PC-9 (cell line): ENCODE results near the gene MILR1. TPM values are rescaled to one million over a fixed set of nuclear protein-coding genes. Genes with fewer than 3 reads are reported as not detected.

Experiments used
- BruUV-seq: library from RNA; stranded (reverse); fragments of 400-500 nt; replicated peaks from 2 replicates; lab custom pipeline; 2021; lab: Mats Ljungman, UMichigan
- CTCF ChIA-PET: fragments of 300-600 bp; sonication (Branson Sonifier 250); formaldehyde crosslinking; loops from one replicate; lab custom pipeline; 2022; ENCODE audit warnings: antibody characterized with exemption; lab: Charles Lee
- POLR2A ChIA-PET: fragments of 300-600 bp; sonication (Branson Sonifier 250); formaldehyde crosslinking; loops from one replicate; lab custom pipeline; 2022; ENCODE audit warnings: antibody characterized with exemption; ENCODE audit not compliant: unreplicated experiment; lab: Charles Lee
- DNase-seq, 2 experiments: peaks; one replicate each; pipeline versions ENCODE4 v3.0.0 to v3.0.0-alpha.2; 2015 to 2022; ENCODE audit warnings: mixed read lengths in 1 of 2
- H2AFZ ChIP-seq: fragments of 200-600 bp; sonication (generic); 2 replicates; pipeline ENCODE4 v1.8.1; 2017; ENCODE audit warnings: antibody characterized with exemption
- H3F3A ChIP-seq: fragments of 200-600 bp; sonication (generic); 2 replicates; pipeline ENCODE4 v1.8.1; 2017; ENCODE audit warnings: antibody characterized with exemption, mild to moderate bottlenecking, low read depth; ENCODE audit not compliant: insufficient read depth
- H3K27ac ChIP-seq: fragments of 200-600 bp; sonication (generic); 2 replicates; pipeline ENCODE4 v1.6.1; 2016; ENCODE audit warnings: mixed run types
- H3K27me3 ChIP-seq: fragments of 200-600 bp; sonication (generic); 2 replicates; pipeline ENCODE4 v1.6.1; 2016; ENCODE audit warnings: low read depth, mixed run types; ENCODE audit not compliant: insufficient read depth
- H3K36me3 ChIP-seq: fragments of 200-600 bp; sonication (generic); 2 replicates; pipeline ENCODE4 v1.6.1; 2016; ENCODE audit warnings: low read depth, mixed run types
- H3K4me1 ChIP-seq: fragments of 200-600 bp; sonication (generic); replicated peaks from 2 replicates; pipeline ENCODE4 v1.6.1; 2016; ENCODE audit warnings: mixed run types; ENCODE audit not compliant: insufficient read depth
- H3K4me2 ChIP-seq: fragments of 200-600 bp; sonication (generic); 2 replicates; pipeline ENCODE4 v1.6.1; 2017; ENCODE audit warnings: mixed run types
- H3K4me3 ChIP-seq: fragments of 200-600 bp; sonication (generic); 2 replicates; pipeline ENCODE4 v1.6.1; 2016; ENCODE audit warnings: mixed run types
- H3K79me2 ChIP-seq: fragments of 200-600 bp; sonication (generic); 2 replicates; pipeline ENCODE4 v1.6.1; 2017; ENCODE audit warnings: low read depth, mixed run types
- H3K9me2 ChIP-seq: fragments of 200-600 bp; sonication (generic); 2 replicates; pipeline ENCODE4 v1.8.1; 2017; ENCODE audit warnings: mild to moderate bottlenecking; ENCODE audit not compliant: insufficient read depth
- H3K9me3 ChIP-seq: fragments of 200-600 bp; sonication (generic); 2 replicates; pipeline ENCODE4 v1.8.1; 2016; ENCODE audit warnings: low read depth; ENCODE audit not compliant: insufficient read depth
- H4K20me1 ChIP-seq: fragments of 200-600 bp; sonication (generic); 2 replicates; pipeline ENCODE4 v1.8.1; 2017; ENCODE audit not compliant: insufficient read depth
- CTCF ChIP-seq: fragments of 200-600 bp; sonication (generic); conservative IDR thresholded peaks from 2 replicates; pipeline ENCODE4 v1.6.1; 2017; ENCODE audit warnings: mixed run types, antibody characterized with exemption, mild to moderate bottlenecking, moderate library complexity
- EZH2 ChIP-seq: fragments of 200-600 bp; sonication (generic); IDR thresholded peaks from 2 replicates; pipeline ENCODE4 v1.8.0; 2017; ENCODE audit warnings: antibody characterized with exemption, low read depth
- intact Hi-C: fragments of 100-400 bp; cut with micrococcal nuclease; formaldehyde crosslinking; loops from one replicate; pipeline ENCODE4 v1.10.0; 2022; ENCODE audit not compliant: unreplicated experiment
- total RNA-seq: library from RNA; stranded (reverse); gene quantifications from 2 replicates; pipeline ENCODE4 v1.2.3, GENCODE V29; 2021

The MILR1 gene
- total RNA-seq, 1 experiment from 2014 or later: 25.6 TPM

- H3K4me3 ChIP-seq: peak within 1 kb of the TSS; percentile 100
- BruUV-seq: TSS peak; percentile 41
- ChIA-PET POLR2A (interaction anchor here (0.5 to 1.9 kb wide), 13 partner anchors 9 to 624 kb away, joined by 3 to 17 read pairs (median 5); partner anchors contain the start of genes POLG2 and SMURF2), CTCF (interaction anchor here (0.7 to 0.9 kb wide), 3 partner anchors 57 to 86 kb away, joined by 3 to 4 read pairs (median 3); no protein-coding TSS in a partner anchor)
- H3K27ac ChIP-seq: peak within 1 kb of the TSS; percentile 98
- DNase-seq: peak in 1 of 2 experiments; percentile 80
- no peak for TF ChIP-seq EZH2
- no peak for TF ChIP-seq CTCF
- intact Hi-C loops: loop anchor here (2.0 kb wide), 1 partner anchor 64 kb away; no protein-coding TSS in a partner anchor
- H3K4me1 ChIP-seq: peaks cover 30% of the 10 kb centered on the region
- peaks cover 50% of the 10 kb centered on the region for H3F3A ChIP-seq
- peaks cover 58% of the 10 kb centered on the region for H4K20me1 ChIP-seq
- H3K9me2 ChIP-seq: no peaks in the 10 kb centered on the region
- peaks cover 66% of the 10 kb centered on the region for H3K36me3 ChIP-seq
- peak within 1 kb of the TSS; percentile 95 for H3K4me2 ChIP-seq
- H3K79me2 ChIP-seq: peaks cover 85% of the 10 kb centered on the region
- H2AFZ ChIP-seq: peak within 1 kb of the TSS; percentile 89
- H3K9me3 ChIP-seq: no peaks in the 10 kb centered on the region
- H3K27me3 ChIP-seq: no peaks in the 10 kb centered on the region
Observed at GRCh38 chr17:64506576-64507412, 57.9 kb downstream of the MILR1 start, which contains the start of gene CEP95. TSS of gene CEP95 (plus strand) at chr17:64506977. CDS start at chr17:64507098, 121 bp downstream.

GRCh38 chr17:64507413-64507782 lies 58.5 kb downstream of the MILR1 start:
- no peaks in the 10 kb centered on the region for H3K9me2 ChIP-seq
- ChIA-PET POLR2A (interaction anchor here (0.6 to 1.1 kb wide), 4 partner anchors 11 to 619 kb away, joined by 4 to 8 read pairs (median 4); partner anchors contain the start of gene SMURF2), CTCF (interaction anchor here (0.9 kb wide), 1 partner anchor 86 kb away, joined by 4 read pairs; no protein-coding TSS in a partner anchor)
- H3K27me3 ChIP-seq: no peaks in the 10 kb centered on the region
- H3K4me2 ChIP-seq: peak overlapping the region; percentile 89
- peak; percentile 25 to 61 for DNase-seq
- intact Hi-C loops: loop anchor here (2.0 kb wide), 1 partner anchor 65 kb away; no protein-coding TSS in a partner anchor
- H3K79me2 ChIP-seq: peaks cover 79% of the 10 kb centered on the region
- no peak; the same call in 1 of the 2 replicates for TF ChIP-seq CTCF
- peak overlapping the region; percentile 98 for H3K27ac ChIP-seq
- H2AFZ ChIP-seq: peak overlapping the region; percentile 89
- peak overlapping the region; percentile 100 for H3K4me3 ChIP-seq
- peaks cover 30% of the 10 kb centered on the region for H3K4me1 ChIP-seq
- H3K9me3 ChIP-seq: no peaks in the 10 kb centered on the region
- no TSS peak for BruUV-seq
- peaks cover 44% of the 10 kb centered on the region for H3F3A ChIP-seq
- peaks cover 66% of the 10 kb centered on the region for H3K36me3 ChIP-seq
- peaks cover 52% of the 10 kb centered on the region for H4K20me1 ChIP-seq

GRCh38 chr17:64508683-64509082 lies 59.8 kb downstream of the MILR1 start:
- Histone ChIP-seq H3K9me3 (no peaks in the 10 kb centered on the region), H4K20me1 (peaks cover 39% of the 10 kb centered on the region), H3K4me3 (peak overlapping the region; percentile 100; the same call in 1 of the 2 replicates), H3F3A (peaks cover 31% of the 10 kb centered on the region), H2AFZ (no peak overlapping the region), H3K4me1 (peaks cover 24% of the 10 kb centered on the region), H3K36me3 (peaks cover 64% of the 10 kb centered on the region), H3K4me2 (peak overlapping the region; percentile 89), H3K9me2 (no peaks in the 10 kb centered on the region), H3K27me3 (no peaks in the 10 kb centered on the region), H3K27ac (no peak overlapping the region), H3K79me2 (peaks cover 66% of the 10 kb centered on the region)
- TF ChIP-seq EZH2 (no peak), CTCF (no peak)
- intact Hi-C loops: no loop called here
- BruUV-seq: no TSS peak
- ChIA-PET CTCF (no interaction called here), POLR2A (no interaction called here)
- no peak for DNase-seq
